H1 (cell line): ENCODE data around the gene LRCH2. TPM values are rescaled to one million over a fixed set of nuclear protein-coding genes. Genes with fewer than 3 reads are reported as not detected.

ENCODE experiments used
- KDM1A ChIP-seq: fragments of 200-600, 300-600 bp; sonication (generic); IDR thresholded peaks from 2 replicates; pipeline ENCODE4 v1.7.1; 2016; ENCODE audit warnings: mild to moderate bottlenecking, low read length, borderline replicate concordance
- KDM4A ChIP-seq: IDR thresholded peaks from one replicate; pipeline ENCODE4 v1.7.1; 2012; ENCODE audit warnings: low read depth, mild to moderate bottlenecking, moderate library complexity, low read length, inconsistent platforms; ENCODE audit not compliant: severe bottlenecking
- SP1 ChIP-seq: IDR thresholded peaks from 2 replicates; pipeline ENCODE4 v1.6.1; 2011; ENCODE audit warnings: low read depth, low read length
- polyA plus RNA-seq, 7 experiments: library from polyadenylated mRNA; depleted of rRNA in 3 of 7; stranded (reverse) in 5 of 7; unstranded in 2 of 7; fragments of >200 nt in 5 of 7; fragments of 200-250 nt in 2 of 7; gene quantifications; 1 replicate in 5 of 7; 2 replicates in 1 of 7; 4 replicates in 1 of 7; pipeline versions ENCODE4 v1.2.1 to v1.2.3, GENCODE V29; 2011 to 2013; ENCODE audit warnings: missing spikeins in 2 of 7, mixed read lengths in 2 of 7
- total RNA-seq: library from RNA; stranded (reverse); fragmentation: NEBNext Ultra II Directional; extraction: Animal tissue kit (Norgen Biotek cat#: 25700); gene quantifications from 2 replicates; pipeline ENCODE4 v1.2.1, GENCODE V29; 2021
- TF ChIP-seq, protein P1 (sequence below): IDR thresholded peaks from 2 replicates; pipeline ENCODE4 v1.6.1; 2011; ENCODE audit warnings: low read length, improper control_type of control experiment

Gene LRCH2
- total and polyA plus RNA-seq, 2 of the 8 experiments (the other 6 are each of a cell fraction or from before 2014, with no cell fraction given) = 1.5 to 5.5 TPM

DNA sequence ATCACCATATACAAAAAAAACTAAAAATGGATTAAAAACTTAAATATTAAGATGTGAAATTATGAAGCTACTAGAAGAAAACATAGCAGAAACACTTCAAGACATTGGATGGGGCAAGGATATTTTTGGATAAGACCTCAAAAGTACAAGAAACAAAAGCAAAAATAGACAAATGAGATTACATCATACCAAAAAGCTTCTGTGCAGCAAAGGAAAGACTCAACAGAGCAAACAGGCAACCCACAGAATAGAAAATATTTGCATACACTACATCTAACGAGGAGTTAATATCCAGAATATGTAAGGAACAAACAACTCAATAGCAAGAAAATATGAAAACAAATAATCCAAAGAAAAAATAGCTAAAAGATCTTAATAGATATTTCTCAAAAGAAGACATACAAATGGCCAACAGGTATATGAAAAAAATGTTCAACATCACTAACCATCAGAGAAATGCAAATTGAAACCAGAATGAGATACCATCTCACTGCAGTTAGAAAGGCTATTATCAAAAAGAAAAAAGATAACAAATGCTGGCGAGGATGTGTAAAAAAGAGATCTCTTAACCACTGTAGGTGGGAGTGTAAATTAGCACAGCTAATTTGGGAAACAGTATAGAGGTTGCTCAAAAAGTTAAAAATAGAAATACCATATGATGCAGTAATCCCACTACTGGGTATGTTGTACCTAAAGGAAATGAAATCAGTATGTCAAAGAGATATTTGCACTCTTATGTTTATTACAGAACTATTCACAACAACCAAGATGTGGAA lies 17.8 kb upstream of the LRCH2 start (continued):
- TF ChIP-seq SP1 (no peak), KDM4A (no peak), KDM1A (no peak)
- TF ChIP-seq, protein P1, sequence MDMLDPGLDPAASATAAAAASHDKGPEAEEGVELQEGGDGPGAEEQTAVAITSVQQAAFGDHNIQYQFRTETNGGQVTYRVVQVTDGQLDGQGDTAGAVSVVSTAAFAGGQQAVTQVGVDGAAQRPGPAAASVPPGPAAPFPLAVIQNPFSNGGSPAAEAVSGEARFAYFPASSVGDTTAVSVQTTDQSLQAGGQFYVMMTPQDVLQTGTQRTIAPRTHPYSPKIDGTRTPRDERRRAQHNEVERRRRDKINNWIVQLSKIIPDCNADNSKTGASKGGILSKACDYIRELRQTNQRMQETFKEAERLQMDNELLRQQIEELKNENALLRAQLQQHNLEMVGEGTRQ = no peak
